Nephron (organoid): ENCODE results near the gene ZNF786.
"Not testable (repeated sequence)": the region's sequence is repeated elsewhere in the genome, so short reads cannot be mapped to it uniquely, and the experiment has no call there.

Source experiments
- H3K27ac Mint-ChIP-seq, 3 experiments: 2 replicates each; pipeline ENCODE4 v1.8.0; 2020; ENCODE audit warnings: mixed read lengths in 3 of 3, mild to moderate bottlenecking in 2 of 3, moderate library complexity in 1 of 3
- H3K27me3 Mint-ChIP-seq: 2 replicates; pipeline ENCODE4 v1.8.0; 2021; ENCODE audit warnings: low read depth, mild to moderate bottlenecking, moderate library complexity, mixed read lengths
- H3K36me3 Mint-ChIP-seq: 2 replicates; pipeline ENCODE4 v1.8.0; 2020; ENCODE audit warnings: low read depth, mixed read lengths
- H3K4me1 Mint-ChIP-seq: 2 replicates; pipeline ENCODE4 v1.8.0; 2020; ENCODE audit warnings: mixed read lengths
- H3K4me3 Mint-ChIP-seq, 3 experiments: 2 replicates each; pipeline ENCODE4 v1.8.0; 2020; ENCODE audit warnings: mild to moderate bottlenecking in 3 of 3, mixed read lengths in 3 of 3, moderate library complexity in 2 of 3
- H3K9me3 Mint-ChIP-seq: 2 replicates; pipeline ENCODE4 v1.8.0; 2020; ENCODE audit warnings: mixed read lengths
- CTCF ChIP-seq, 3 experiments: fragments of 200-600 bp; sonication (generic); IDR thresholded peaks; one replicate each; pipeline ENCODE4 v1.5.0; 2021; ENCODE audit warnings: antibody characterized with exemption in 3 of 3; ENCODE audit not compliant: unreplicated experiment in 3 of 3

The ZNF786 gene

GRCh38 chr7:149041350-149041749, 49.2 kb downstream of the ZNF786 start:
- no peak overlapping the region for H3K4me3 Mint-ChIP-seq
- H3K9me3 Mint-ChIP-seq: peaks cover 11% of the 10 kb centered on the region
- no peaks in the 10 kb centered on the region for H3K4me1 Mint-ChIP-seq
- H3K36me3 Mint-ChIP-seq: no peaks in the 10 kb centered on the region
- H3K27me3 Mint-ChIP-seq: peaks cover 7% of the 10 kb centered on the region
- no peak overlapping the region for H3K27ac Mint-ChIP-seq
- no peak for TF ChIP-seq CTCF (IDR thresholded peaks at IDR 0.05; ENCODE audit: unreplicated experiment in 3 of 3)

GRCh38 chr7:149038641-149039040, 51.9 kb downstream of the ZNF786 start:
- H3K27me3 Mint-ChIP-seq, H3K36me3 Mint-ChIP-seq, H3K4me3 Mint-ChIP-seq, H3K4me1 Mint-ChIP-seq, H3K27ac Mint-ChIP-seq: not testable (repeated sequence)
- peaks cover 15% of the 10 kb centered on the region for H3K9me3 Mint-ChIP-seq

GRCh38 chr7:149036676-149037075, 53.8 kb downstream of the ZNF786 start:
- Mint-ChIP-seq H3K36me3 (no peaks in the 10 kb centered on the region), H3K9me3 (peaks cover 19% of the 10 kb centered on the region), H3K27me3 (peaks cover 4% of the 10 kb centered on the region), H3K4me3 (no peak overlapping the region), H3K27ac (no peak overlapping the region), H3K4me1 (no peaks in the 10 kb centered on the region)
- TF ChIP-seq CTCF (IDR thresholded peaks at IDR 0.05; ENCODE audit: unreplicated experiment in 3 of 3): no peak

GRCh38 chr7:149031353-149031910, 59.1 kb downstream of the ZNF786 start:
- TF ChIP-seq CTCF (IDR thresholded peaks at IDR 0.05; ENCODE audit: unreplicated experiment in 3 of 3): no peak
- peaks cover 8% of the 10 kb centered on the region for H3K9me3 Mint-ChIP-seq
- peaks cover 20% of the 10 kb centered on the region for H3K4me1 Mint-ChIP-seq
- H3K36me3 Mint-ChIP-seq: no peaks in the 10 kb centered on the region
- peak overlapping the region in 1 of 3 experiments; percentile 3 for H3K4me3 Mint-ChIP-seq
- no peak overlapping the region for H3K27ac Mint-ChIP-seq
- peaks cover 3% of the 10 kb centered on the region for H3K27me3 Mint-ChIP-seq

- not testable (repeated sequence) for H3K9me3 Mint-ChIP-seq, H3K36me3 Mint-ChIP-seq, H3K27ac Mint-ChIP-seq, H3K27me3 Mint-ChIP-seq, H3K4me3 Mint-ChIP-seq
- H3K4me1 Mint-ChIP-seq: peaks cover 27% of the 10 kb centered on the region
Measured at GRCh38 chr7:149030439-149030838, 60.1 kb downstream of the ZNF786 start.

- Mint-ChIP-seq H3K9me3 (peaks cover 3% of the 10 kb centered on the region), H3K4me3 (peak within 1 kb of the TSS; percentile 91 to 98 (median 98)), H3K36me3 (peaks cover 11% of the 10 kb centered on the region), H3K4me1 (peaks cover 35% of the 10 kb centered on the region), H3K27ac (peak within 1 kb of the TSS; percentile 90 to 97 (median 97)), H3K27me3 (peaks cover 3% of the 10 kb centered on the region)
- peak in 2 of 3 experiments; percentile 14 to 18 for TF ChIP-seq CTCF (IDR thresholded peaks at IDR 0.05; ENCODE audit: unreplicated experiment in 3 of 3)
Measured at GRCh38 chr7:149028346-149029109, 62.0 kb downstream of the ZNF786 start, which contains the start of gene PDIA4. Gene PDIA4, minus strand, starts transcription at chr7:149028505. Its CDS starts 97 bp downstream, at chr7:149028408.
